Globus pallidus (tissue), 1 donor: ENCODE measurements around the gene ADGRA1.

ENCODE experiments used
- DNase-seq: peaks from one replicate; pipeline ENCODE4 v3.0.0-alpha.2; 2015; ENCODE audit warnings: low spot score

ADGRA1 gene

GRCh38 chr10:133113146-133113830 is 25.6 kb downstream of the ADGRA1 start:
- no peak for DNase-seq

GRCh38 chr10:133113847-133114246 is 26.1 kb downstream of the ADGRA1 start:
- no peak for DNase-seq

GRCh38 chr10:133114251-133114650 is 26.5 kb downstream of the ADGRA1 start:
- no peak for DNase-seq

- no peak for DNase-seq
Observed at GRCh38 chr10:133114726-133115452, 27.2 kb downstream of the ADGRA1 start.

GRCh38 chr10:133115453-133115842 is 27.7 kb downstream of the ADGRA1 start:
- no peak for DNase-seq

- no peak for DNase-seq
Observed at GRCh38 chr10:133115976-133116375, 28.3 kb downstream of the ADGRA1 start.

- no peak for DNase-seq
Observed at GRCh38 chr10:133116455-133116854, 28.7 kb downstream of the ADGRA1 start.

GRCh38 chr10:133117036-133117687 is 29.4 kb downstream of the ADGRA1 start:
- no peak for DNase-seq

- DNase-seq = no peak
Observed at GRCh38 chr10:133117688-133118071, 30.0 kb downstream of the ADGRA1 start.

- no peak for DNase-seq
Observed at GRCh38 chr10:133121479-133121878, 33.8 kb downstream of the ADGRA1 start.

- DNase-seq = no peak
Observed at GRCh38 chr10:133122171-133122935, 34.6 kb downstream of the ADGRA1 start.

GRCh38 chr10:133123050-133123745 is 35.5 kb downstream of the ADGRA1 start:
- DNase-seq = no peak

- no peak for DNase-seq
Observed at GRCh38 chr10:133123746-133124356, 36.1 kb downstream of the ADGRA1 start.

- DNase-seq = peak; percentile 14
Observed at GRCh38 chr10:133124357-133125211, 36.9 kb downstream of the ADGRA1 start.

GRCh38 chr10:133125901-133126300 is 38.2 kb downstream of the ADGRA1 start:
- no peak for DNase-seq

- no peak for DNase-seq
Observed at GRCh38 chr10:133126431-133127290, 38.9 kb downstream of the ADGRA1 start.

GRCh38 chr10:133127291-133128125 is 39.8 kb downstream of the ADGRA1 start:
- DNase-seq = no peak
